HepG2 (cell line): Measurements from ENCODE around the gene HOXD1. TPM values are rescaled to one million over a fixed set of nuclear protein-coding genes. Genes with fewer than 3 reads are reported as not detected.

Experiments
- ATAC-seq: fragments of 200-7000 bp; cut with Tn5 transposase; 3 replicates; pipeline ENCODE4 v1.9.1; 2020; ENCODE audit warnings: mild to moderate bottlenecking, moderate library complexity
- BruUV-seq: library from RNA; stranded (reverse); fragments of 400-500 nt; replicated peaks from 2 replicates; lab custom pipeline; 2021; lab: Mats Ljungman, UMichigan
- CTCF ChIA-PET: fragments of 300-600 bp; formaldehyde crosslinking; extraction: SDS; loops from one replicate; lab custom pipeline; 2021; ENCODE audit warnings: low total read pairs, inconsistent platforms, low intra/inter-chr PET ratio; lab: Yijun Ruan, JAX
- POLR2A ChIA-PET: fragments of 350-600 bp; sonication (Branson Sonifier 250); formaldehyde crosslinking; loops from one replicate; lab custom pipeline; 2020; ENCODE audit warnings: antibody characterized with exemption, inconsistent platforms; lab: Yijun Ruan, JAX
- DNase-seq: peaks from one replicate; pipeline ENCODE4 v3.0.0-alpha.2; 2015; ENCODE audit warnings: low spot score
- FAIRE-seq: peaks from 3 replicates; lab custom pipeline; 2011; peaks lifted over from hg19 to GRCh38; lab: Jason Lieb, UNC
- H2AFZ ChIP-seq: one replicate; pipeline ENCODE4 v1.6.1; 2011; ENCODE audit warnings: low read length, inconsistent platforms
- H3K27ac ChIP-seq: fragments of 300-600 bp; 3 replicates; pipeline ENCODE4 v1.8.0; 2011; ENCODE audit warnings: mixed run types, mild to moderate bottlenecking, mixed read lengths, low read length, inconsistent platforms; ENCODE audit not compliant: insufficient read depth; ENCODE audit errors: extremely low read length
- H3K27me3 ChIP-seq, 2 experiments: fragments of 200-600 bp in 1 of 2; 2 replicates in 1 of 2; 3 replicates in 1 of 2; pipeline versions ENCODE4 v1.6.0 to v1.8.0; 2011; ENCODE audit warnings: low read length in 2 of 2, mild to moderate bottlenecking in 2 of 2, moderate library complexity in 2 of 2, inconsistent platforms in 1 of 2; ENCODE audit not compliant: insufficient read depth in 2 of 2, control insufficient read depth in 1 of 2
- H3K36me3 ChIP-seq, 2 experiments: fragments of 200-600 bp in 1 of 2; replicated peaks in 1 of 2; 2 replicates in 1 of 2; 3 replicates in 1 of 2; pipeline versions ENCODE4 v1.5.1 to v1.8.0; 2011; ENCODE audit warnings: low read length in 2 of 2, inconsistent platforms in 1 of 2; ENCODE audit not compliant: insufficient read depth in 2 of 2, control insufficient read depth in 1 of 2
- H3K4me1 ChIP-seq: 2 replicates; pipeline ENCODE4 v1.5.1; 2012; ENCODE audit warnings: low read length, inconsistent platforms; ENCODE audit not compliant: insufficient read depth
- H3K4me2 ChIP-seq: 2 replicates; pipeline ENCODE4 v1.6.0; 2011; ENCODE audit warnings: low read depth, low read length, inconsistent platforms
- H3K4me3 ChIP-seq, 3 experiments: fragments of 200-600 bp in 1 of 3; sonication (generic), shearing (Covaris generic) in 1 of 3; replicated peaks in 1 of 3; 2 replicates each; pipeline ENCODE4 v1.5.1; 2011 to 2016; ENCODE audit warnings: low read length in 3 of 3, inconsistent platforms in 2 of 3, low read depth in 2 of 3, mild to moderate bottlenecking in 2 of 3, control low read depth in 1 of 3, mixed read lengths in 1 of 3; ENCODE audit not compliant: insufficient read depth in 1 of 3
- H3K79me2 ChIP-seq: one replicate; pipeline ENCODE4 v1.6.1; 2011; ENCODE audit warnings: low read length, inconsistent platforms; ENCODE audit not compliant: insufficient read depth
- H3K9ac ChIP-seq: 2 replicates; pipeline ENCODE4 v1.6.0; 2011; ENCODE audit warnings: mild to moderate bottlenecking, low read depth, low read length, inconsistent platforms; ENCODE audit not compliant: insufficient read depth
- H3K9me3 ChIP-seq: 2 replicates; pipeline ENCODE4 v1.5.1; 2012; ENCODE audit warnings: mild to moderate bottlenecking, low read length
- H4K20me1 ChIP-seq: 2 replicates; pipeline ENCODE4 v1.6.0; 2011; ENCODE audit warnings: inconsistent platforms, mild to moderate bottlenecking, low read length, moderate library complexity; ENCODE audit not compliant: insufficient read depth
- MBD4 ChIP-seq: IDR thresholded peaks from 2 replicates; pipeline ENCODE4 v1.6.1; 2012; ENCODE audit warnings: low read length, inconsistent platforms, borderline replicate concordance
- PHF5A ChIP-seq: IDR thresholded peaks from one replicate; pipeline ENCODE4 v1.6.1; 2018; ENCODE audit warnings: low read depth, missing genetic modification reagents; ENCODE audit not compliant: unreplicated experiment
- RFX1 ChIP-seq: fragments of 450-650 bp; IDR thresholded peaks from 2 replicates; pipeline ENCODE4 v1.6.1; 2017
- WGBS: methylation state at CpG from one replicate; pipeline ENCODE4 v1.1.6; 2017; ENCODE audit warnings: low lambda C conversion rate; 5-methylcytosine and 5-hydroxymethylcytosine counted together
- in situ Hi-C: cut with HindIII; loops from 2 replicates; pipeline ENCODE4 v1.10.0; 2017; ENCODE audit warnings: low pct_unique_long_range_greater_than_20kb; ENCODE audit not compliant: extremely low pct_ligation_motif_present
- intact Hi-C: fragments of 100-400 bp; cut with micrococcal nuclease; formaldehyde crosslinking; loops from one replicate; pipeline ENCODE4 v1.10.0; 2022; ENCODE audit not compliant: unreplicated experiment
- polyA plus RNA-seq, 8 experiments: library from polyadenylated mRNA; depleted of rRNA in 3 of 8; stranded (reverse) in 7 of 8; unstranded in 1 of 8; fragments of >200 nt; fragmentation: Illumina TruSeq in 4 of 8; extraction: Trizol in 4 of 8; gene quantifications; 2 replicates each; pipeline versions ENCODE4 v1.2.1 to v1.2.3, GENCODE V29; 2011 to 2016; ENCODE audit warnings: low read depth in 4 of 8, missing spikeins in 1 of 8, mixed read lengths in 1 of 8; ENCODE audit not compliant: insufficient read depth in 1 of 8
- total RNA-seq, 5 experiments: library from RNA; depleted of rRNA; stranded (reverse); fragments of >200 nt; fragmentation: Illumina TruSeq; extraction: Trizol; gene quantifications; 2 replicates each; pipeline ENCODE4 v1.2.3, GENCODE V29; 2016; ENCODE audit warnings: low read depth in 1 of 5
- TF ChIP-seq, protein P1 (sequence below), 2 experiments: sonication (generic) in 1 of 2; formaldehyde crosslinking in 1 of 2; IDR thresholded peaks; 2 replicates each; pipeline versions ENCODE4 v1.5.1 to v1.6.1; 2011 to 2020; ENCODE audit warnings: borderline replicate concordance in 1 of 2, low read depth in 1 of 2, low read length in 1 of 2, mild to moderate bottlenecking in 1 of 2, missing genetic modification reagents in 1 of 2, moderate library complexity in 1 of 2
- TF ChIP-seq, protein P2 (sequence below): sonication (generic); formaldehyde crosslinking; IDR thresholded peaks from 2 replicates; pipeline ENCODE4 v1.5.1; 2020; ENCODE audit warnings: missing genetic modification reagents, mild to moderate bottlenecking, borderline replicate concordance
- TF ChIP-seq, protein P3 (sequence below): sonication (generic); formaldehyde crosslinking; IDR thresholded peaks from 2 replicates; pipeline ENCODE4 v1.8.0; 2022; ENCODE audit warnings: mild to moderate bottlenecking, missing genetic modification reagents

The HOXD1 gene
- total and polyA plus RNA-seq, 2 of the 13 experiments (the other 11 are each of a cell fraction or from before 2014, with no cell fraction given), result 10.0 to 22.3 TPM

DNA sequence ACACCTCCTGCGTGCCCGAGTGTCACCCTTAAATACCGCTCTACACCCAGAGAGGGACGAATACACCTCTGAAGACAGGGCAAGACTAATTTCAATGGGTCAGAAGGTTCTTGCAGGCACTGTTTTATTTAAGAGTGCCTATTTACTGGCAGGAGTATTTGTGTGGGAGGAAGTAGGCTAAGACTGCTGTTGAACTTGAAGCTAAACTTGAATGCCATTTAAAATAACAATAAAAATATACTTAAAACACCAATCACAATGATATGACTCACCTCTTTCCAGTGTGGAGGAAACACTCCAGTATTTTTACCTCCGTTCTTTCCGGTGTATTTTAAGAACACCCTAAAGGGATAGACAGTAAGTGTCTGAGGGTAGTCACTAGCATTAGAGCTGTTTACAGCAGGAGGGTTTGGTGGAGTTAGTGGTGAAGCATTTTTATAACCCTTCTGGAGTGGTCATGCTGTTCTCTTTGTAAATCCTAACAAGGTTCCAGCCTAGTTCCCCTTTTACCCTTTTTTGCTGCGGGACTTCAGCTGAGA is 9.6 kb upstream of the HOXD1 start:
- peaks cover 4% of the 10 kb centered on the region; the same call in 1 of the 2 replicates for H4K20me1 ChIP-seq
- BruUV-seq, result no TSS peak
- no peak overlapping the region for H3K4me2 ChIP-seq
- peaks cover 19% of the 10 kb centered on the region for H3K79me2 ChIP-seq
- no peak overlapping the region for H3K9ac ChIP-seq
- H3K27ac ChIP-seq, result no peak overlapping the region
- ATAC-seq (no peak), DNase-seq (no peak), FAIRE-seq (no peak)
- H3K9me3 ChIP-seq, result no peaks in the 10 kb centered on the region
- H3K4me1 ChIP-seq, result peaks cover 33% of the 10 kb centered on the region
- H3K4me3 ChIP-seq, result no peak overlapping the region
- ChIA-PET POLR2A (interaction anchor here (1.2 kb wide), 1 partner anchor 8 kb away, joined by 4 read pairs; no protein-coding TSS in a partner anchor), CTCF (no interaction called here)
- no peaks in the 10 kb centered on the region; a peak in 1 of 5 replicates for H3K27me3 ChIP-seq
- no peak overlapping the region for H2AFZ ChIP-seq
- 73% methylated on average over 7 of the region's 7 CpGs for WGBS
- in situ Hi-C loops, result no loop called here
- TF ChIP-seq MBD4 (no peak), RFX1 (no peak), PHF5A (CRISPR knock-in tag) (no peak)
- TF ChIP-seq, protein P1, sequence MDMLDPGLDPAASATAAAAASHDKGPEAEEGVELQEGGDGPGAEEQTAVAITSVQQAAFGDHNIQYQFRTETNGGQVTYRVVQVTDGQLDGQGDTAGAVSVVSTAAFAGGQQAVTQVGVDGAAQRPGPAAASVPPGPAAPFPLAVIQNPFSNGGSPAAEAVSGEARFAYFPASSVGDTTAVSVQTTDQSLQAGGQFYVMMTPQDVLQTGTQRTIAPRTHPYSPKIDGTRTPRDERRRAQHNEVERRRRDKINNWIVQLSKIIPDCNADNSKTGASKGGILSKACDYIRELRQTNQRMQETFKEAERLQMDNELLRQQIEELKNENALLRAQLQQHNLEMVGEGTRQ (IDR thresholded peaks at IDR 0.05; ENCODE audit: low read depth, low read length), result no peak
- TF ChIP-seq, protein P1 (CRISPR knock-in tag; IDR thresholded peaks at IDR 0.05; ENCODE audit: borderline replicate concordance), result no peak
- TF ChIP-seq, protein P2, sequence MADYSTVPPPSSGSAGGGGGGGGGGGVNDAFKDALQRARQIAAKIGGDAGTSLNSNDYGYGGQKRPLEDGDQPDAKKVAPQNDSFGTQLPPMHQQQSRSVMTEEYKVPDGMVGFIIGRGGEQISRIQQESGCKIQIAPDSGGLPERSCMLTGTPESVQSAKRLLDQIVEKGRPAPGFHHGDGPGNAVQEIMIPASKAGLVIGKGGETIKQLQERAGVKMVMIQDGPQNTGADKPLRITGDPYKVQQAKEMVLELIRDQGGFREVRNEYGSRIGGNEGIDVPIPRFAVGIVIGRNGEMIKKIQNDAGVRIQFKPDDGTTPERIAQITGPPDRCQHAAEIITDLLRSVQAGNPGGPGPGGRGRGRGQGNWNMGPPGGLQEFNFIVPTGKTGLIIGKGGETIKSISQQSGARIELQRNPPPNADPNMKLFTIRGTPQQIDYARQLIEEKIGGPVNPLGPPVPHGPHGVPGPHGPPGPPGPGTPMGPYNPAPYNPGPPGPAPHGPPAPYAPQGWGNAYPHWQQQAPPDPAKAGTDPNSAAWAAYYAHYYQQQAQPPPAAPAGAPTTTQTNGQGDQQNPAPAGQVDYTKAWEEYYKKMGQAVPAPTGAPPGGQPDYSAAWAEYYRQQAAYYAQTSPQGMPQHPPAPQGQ (CRISPR knock-in tag), result no peak
- TF ChIP-seq, protein P3, sequence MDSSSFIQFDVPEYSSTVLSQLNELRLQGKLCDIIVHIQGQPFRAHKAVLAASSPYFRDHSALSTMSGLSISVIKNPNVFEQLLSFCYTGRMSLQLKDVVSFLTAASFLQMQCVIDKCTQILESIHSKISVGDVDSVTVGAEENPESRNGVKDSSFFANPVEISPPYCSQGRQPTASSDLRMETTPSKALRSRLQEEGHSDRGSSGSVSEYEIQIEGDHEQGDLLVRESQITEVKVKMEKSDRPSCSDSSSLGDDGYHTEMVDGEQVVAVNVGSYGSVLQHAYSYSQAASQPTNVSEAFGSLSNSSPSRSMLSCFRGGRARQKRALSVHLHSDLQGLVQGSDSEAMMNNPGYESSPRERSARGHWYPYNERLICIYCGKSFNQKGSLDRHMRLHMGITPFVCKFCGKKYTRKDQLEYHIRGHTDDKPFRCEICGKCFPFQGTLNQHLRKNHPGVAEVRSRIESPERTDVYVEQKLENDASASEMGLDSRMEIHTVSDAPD (CRISPR knock-in tag), result 0 out of 2 replicates have a peak, but pooled peaks have one; percentile 16
- H3K36me3 ChIP-seq, result peaks cover 2 to 47% of the 10 kb centered on the region in 2 experiments
- intact Hi-C loops, result no loop called here
